ENCODE results near the gene CCR5AS.

GRCh38 chr3:46349484-46350261 is 57.2 kb downstream of the CCR5AS start:
- TF ChIP-seq POLR2A (IDR thresholded peaks at IDR 0.05; ENCODE audit: low read length) (no peak), GATA1 (IDR thresholded peaks at IDR 0.05; ENCODE audit: low read depth, low read length) (no peak)

Measured in erythroblast (primary cell).